Measurements from ENCODE around the gene CD177.
"Not testable (repeated sequence)": the region's sequence is repeated elsewhere in the genome, so short reads cannot be mapped to it uniquely, and the experiment has no call there.

DNA sequence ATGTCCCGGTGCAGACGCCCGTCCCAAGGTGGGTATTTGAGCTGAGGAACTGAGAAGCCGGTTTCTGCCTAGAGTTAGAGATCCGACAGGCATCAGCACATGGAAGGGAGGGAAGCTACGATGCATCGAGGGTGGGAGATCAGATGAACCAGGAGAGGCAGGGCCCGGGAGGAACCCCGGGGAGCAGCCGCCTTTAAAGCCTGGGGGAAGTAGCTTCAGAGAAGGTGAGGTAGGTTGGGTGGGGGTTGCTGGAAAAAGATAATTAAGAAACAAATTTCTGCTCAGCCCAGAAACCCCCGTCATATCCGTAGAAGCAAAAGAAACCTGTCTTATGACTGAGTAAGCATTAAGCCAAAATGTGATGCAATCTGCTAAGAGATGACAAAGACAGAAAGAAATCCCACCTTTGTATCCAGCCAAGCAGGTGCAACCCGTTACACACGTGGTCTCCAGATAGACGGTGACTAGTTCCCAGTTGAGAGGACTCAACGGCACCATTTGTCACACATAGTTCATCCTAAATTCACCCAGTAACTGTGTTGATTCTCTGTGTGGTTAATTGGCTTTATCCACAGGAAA lies 9.1 kb upstream of the CD177 start:
- TF ChIP-seq CTCF, EP300, POLR2AphosphoS5 (IDR thresholded peaks at IDR 0.05): not testable (repeated sequence)
